GM12878 (cell line): ENCODE results near the gene ZNF736. TPM values are rescaled to one million over a fixed set of nuclear protein-coding genes. Genes with fewer than 3 reads are reported as not detected.

ENCODE experiments used
- ATAC-seq: fragments of 200-7000 bp; cut with Tn5 transposase; 3 replicates; pipeline ENCODE4 v1.9.1; 2020; ENCODE audit warnings: mild to moderate bottlenecking, moderate library complexity
- BruUV-seq: library from RNA; stranded (reverse); fragments of 400-500 nt; replicated peaks from 2 replicates; lab custom pipeline; 2021; lab: Mats Ljungman, UMichigan
- CTCF ChIA-PET: fragments of 300-600 bp; sonication (Branson Sonifier 250); formaldehyde crosslinking; extraction: SDS; loops from one replicate; lab custom pipeline; 2021; ENCODE audit warnings: inconsistent platforms; lab: Yijun Ruan, JAX
- POLR2A ChIA-PET: fragments of 350-600 bp; formaldehyde crosslinking; extraction: SDS; loops from one replicate; lab custom pipeline; 2021; ENCODE audit warnings: inconsistent platforms; lab: Charles Lee
- RAD21 ChIA-PET: fragments of 300-600 bp; sonication (Branson Sonifier 250); formaldehyde crosslinking; loops from one replicate; lab custom pipeline; 2023; ENCODE audit warnings: antibody characterized with exemption; ENCODE audit not compliant: unreplicated experiment; lab: Charles Lee
- SMC1A ChIA-PET: fragments of 300-600 bp; sonication (Branson Sonifier 250); formaldehyde crosslinking; loops from one replicate; lab custom pipeline; 2023; ENCODE audit not compliant: unreplicated experiment, uncharacterized antibody; lab: Charles Lee
- DNase-seq: peaks from one replicate; pipeline ENCODE4 v3.0.0-alpha.2; 2011; ENCODE audit warnings: low read depth, low spot score
- FAIRE-seq: peaks from 3 replicates; lab custom pipeline; 2011; peaks lifted over from hg19 to GRCh38; lab: Jason Lieb, UNC
- H2AFZ ChIP-seq: 2 replicates; pipeline ENCODE4 v1.6.0; 2011; ENCODE audit warnings: low read depth, low read length, control low read depth; ENCODE audit not compliant: control insufficient read depth
- H3K27ac ChIP-seq: 2 replicates; pipeline ENCODE4 v1.5.1; 2011; ENCODE audit warnings: control low read depth; ENCODE audit not compliant: control insufficient read depth, insufficient read depth
- H3K27me3 ChIP-seq, 2 experiments: replicated peaks in 1 of 2; 2 replicates each; pipeline versions ENCODE4 v1.6.0 to v1.6.1; 2011; ENCODE audit warnings: low read length in 1 of 2; ENCODE audit not compliant: control insufficient read depth in 2 of 2, insufficient read depth in 2 of 2
- H3K36me3 ChIP-seq, 2 experiments: 2 replicates each; pipeline ENCODE4 v1.5.1; 2011; ENCODE audit warnings: low read length in 1 of 2; ENCODE audit not compliant: control insufficient read depth in 2 of 2, insufficient read depth in 2 of 2
- H3K4me1 ChIP-seq: 2 replicates; pipeline ENCODE4 v1.6.1; 2011; ENCODE audit warnings: mild to moderate bottlenecking, low read length, moderate library complexity, mixed read lengths; ENCODE audit not compliant: control insufficient read depth, insufficient read depth
- H3K4me2 ChIP-seq: 2 replicates; pipeline ENCODE4 v1.6.0; 2011; ENCODE audit warnings: control low read depth; ENCODE audit not compliant: control insufficient read depth, insufficient read depth
- H3K4me3 ChIP-seq: fragments of 200-600 bp; sonication (generic); 2 replicates; pipeline ENCODE4 v1.5.1; 2016
- H3K79me2 ChIP-seq: 2 replicates; pipeline ENCODE4 v1.6.0; 2011; ENCODE audit warnings: low read length; ENCODE audit not compliant: control insufficient read depth, insufficient read depth
- H3K9ac ChIP-seq: 2 replicates; pipeline ENCODE4 v1.8.0; 2011; ENCODE audit warnings: low read length, control low read depth, mixed read lengths; ENCODE audit not compliant: control insufficient read depth, insufficient read depth
- H3K9me3 ChIP-seq: replicated peaks from 3 replicates; pipeline ENCODE4 v1.5.1; 2011; ENCODE audit warnings: mild to moderate bottlenecking, low read length; ENCODE audit not compliant: control insufficient read depth, insufficient read depth
- H4K20me1 ChIP-seq: 2 replicates; pipeline ENCODE4 v1.6.0; 2011; ENCODE audit not compliant: control insufficient read depth, insufficient read depth
- CHD2 ChIP-seq: IDR thresholded peaks from 2 replicates; pipeline ENCODE4 v1.6.1; 2011; ENCODE audit warnings: low read depth, low read length, improper control_type of control experiment, borderline replicate concordance
- GABPA ChIP-seq: IDR thresholded peaks from 2 replicates; pipeline ENCODE4 v1.6.1; 2014; ENCODE audit warnings: antibody characterized with exemption, low read depth, mild to moderate bottlenecking, inconsistent platforms
- IKZF1 ChIP-seq: fragments of 450-650 bp; conservative IDR thresholded peaks from 2 replicates; pipeline ENCODE4 v1.6.1; 2017; ENCODE audit warnings: antibody characterized with exemption, mild to moderate bottlenecking
- KLF5 ChIP-seq: fragments of 450-650 bp; IDR thresholded peaks from 2 replicates; pipeline ENCODE4 v1.6.1; 2014; ENCODE audit warnings: mild to moderate bottlenecking; ENCODE audit not compliant: partially characterized antibody
- SREBF2 ChIP-seq: IDR thresholded peaks from 2 replicates; pipeline ENCODE4 v1.6.1; 2012; ENCODE audit warnings: mild to moderate bottlenecking, low read length
- SRF ChIP-seq, 2 experiments: IDR thresholded peaks; 2 replicates each; pipeline ENCODE4 v1.6.1; 2011; ENCODE audit warnings: low read depth in 2 of 2, low read length in 2 of 2, mild to moderate bottlenecking in 1 of 2, moderate library complexity in 1 of 2
- SUZ12 ChIP-seq: fragments of 200-600 bp; sonication (generic); IDR thresholded peaks from one replicate; pipeline ENCODE4 v1.6.1; 2018; ENCODE audit warnings: antibody characterized with exemption, mild to moderate bottlenecking; ENCODE audit not compliant: unreplicated experiment
- ZNF217 ChIP-seq: fragments of 450-650 bp; IDR thresholded peaks from 2 replicates; pipeline ENCODE4 v1.6.1; 2017; ENCODE audit warnings: antibody characterized with exemption, mild to moderate bottlenecking
- WGBS: methylation state at CpG from one replicate; pipeline ENCODE4 v1.1.6; 2016; ENCODE audit warnings: low lambda C conversion rate; ENCODE audit not compliant: insufficient replicate concordance, insufficient coverage; ENCODE audit errors: missing lambda C conversion rate; 5-methylcytosine and 5-hydroxymethylcytosine counted together
- in situ Hi-C: fragments of 300-500 bp; cut with MboI; formaldehyde crosslinking; loops from 9 replicates; pipeline ENCODE4 v1.14.3; 2018; ENCODE audit warnings: mixed read lengths
- intact Hi-C: fragments of 100-400 bp; cut with micrococcal nuclease; formaldehyde crosslinking; loops from one replicate; pipeline ENCODE4 v1.14.2; 2022; ENCODE audit not compliant: unreplicated experiment
- polyA plus RNA-seq, 11 experiments: library from polyadenylated mRNA; depleted of rRNA in 4 of 11; unstranded in 6 of 11; stranded (reverse) in 5 of 11; fragments of >200 nt; fragmentation: Nextera tagmentation in 4 of 11; fragmentation: Illumina TruSeq in 1 of 11; extraction: Ambion mirVana in 4 of 11; extraction: Trizol in 1 of 11; gene quantifications; 1 replicate in 1 of 11; 2 replicates in 10 of 11; pipeline versions ENCODE4 v1.2.1 to v1.2.3, GENCODE V29; 2011 to 2016; ENCODE audit warnings: inconsistent platforms in 2 of 11, missing spikeins in 2 of 11, low read depth in 1 of 11
- total RNA-seq, 4 experiments: library from RNA; depleted of rRNA in 3 of 4; stranded (reverse); fragments of >200 nt in 3 of 4; fragmentation: Illumina TruSeq in 1 of 4; extraction: Trizol in 1 of 4; gene quantifications; 2 replicates each; pipeline versions ENCODE4 v1.2.1 to v1.2.3, GENCODE V29; 2013 to 2021
- TF ChIP-seq, protein P1 (sequence below): IDR thresholded peaks from 2 replicates; pipeline ENCODE4 v1.6.1; 2011; ENCODE audit warnings: mild to moderate bottlenecking, low read depth, low read length, moderate library complexity; ENCODE audit not compliant: insufficient replicate concordance

Gene ZNF736
- total and polyA plus RNA-seq, 10 of the 15 experiments (the other 5 are each of a cell fraction or from before 2014, with no cell fraction given) = 1.9 to 22.5 (median 9.2) TPM

DNA sequence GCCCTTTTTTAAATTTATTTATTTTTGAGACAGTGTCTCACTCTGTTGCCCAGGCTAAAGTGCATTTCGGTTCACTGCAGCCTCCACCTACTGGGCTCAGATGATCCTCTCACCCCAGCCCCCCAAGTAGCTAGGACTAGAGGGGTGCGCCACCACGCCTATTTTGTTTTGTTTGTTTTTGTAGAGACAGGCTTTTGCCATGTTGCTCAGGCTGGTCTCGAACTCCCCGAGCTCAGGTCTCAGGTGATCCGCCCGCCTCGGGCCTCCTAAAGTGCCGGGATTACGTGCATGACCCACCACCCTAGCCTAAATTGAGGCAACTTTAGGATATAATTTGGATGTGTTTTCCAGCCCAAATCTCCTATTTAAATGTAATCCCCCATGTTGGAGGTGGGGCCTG, 805 bp downstream of the ZNF736 start:
- 50% methylated on average over 10 of the region's 10 CpGs for WGBS
- in situ Hi-C loops = loop anchor here (10.0 kb wide), 2 partner anchors 590 to 1060 kb away; partner anchors contain the start of genes ZNF273 and ZNF92
- Histone ChIP-seq H3K9me3 (peaks cover 4% of the 10 kb centered on the region), H3K4me1 (no peaks in the 10 kb centered on the region), H3K79me2 (peaks cover 35% of the 10 kb centered on the region), H3K4me3 (peak overlapping the region; percentile 96), H2AFZ (no peak overlapping the region), H3K27ac (peak overlapping the region; percentile 96), H3K36me3 (peaks cover 0 to 3% of the 10 kb centered on the region in 2 experiments; a peak in 1 of 4 replicates), H3K4me2 (peak overlapping the region; percentile 61), H3K27me3 (no peaks in the 10 kb centered on the region), H4K20me1 (no peaks in the 10 kb centered on the region), H3K9ac (peak overlapping the region; percentile 89)
- RAD21 ChIA-PET = interaction anchor here (1.2 to 1.5 kb wide), 2 partner anchors 22 to 351 kb away, joined by 3 read pairs; partner anchors contain the start of gene ZNF107
- CTCF ChIA-PET = interaction anchor here (0.8 to 1.5 kb wide), 3 partner anchors 9 to 249 kb away, joined by 3 to 4 read pairs (median 3); partner anchors contain the start of gene ZNF680
- FAIRE-seq (no peak), DNase-seq (no peak), ATAC-seq (peak; percentile 18)
- POLR2A ChIA-PET = interaction anchor here (0.6 to 1.7 kb wide), 3 partner anchors 479 to 692 kb away, joined by 3 to 4 read pairs (median 3); partner anchors contain the start of genes ERV3-1 and ZNF138
- TF ChIP-seq, protein P1, sequence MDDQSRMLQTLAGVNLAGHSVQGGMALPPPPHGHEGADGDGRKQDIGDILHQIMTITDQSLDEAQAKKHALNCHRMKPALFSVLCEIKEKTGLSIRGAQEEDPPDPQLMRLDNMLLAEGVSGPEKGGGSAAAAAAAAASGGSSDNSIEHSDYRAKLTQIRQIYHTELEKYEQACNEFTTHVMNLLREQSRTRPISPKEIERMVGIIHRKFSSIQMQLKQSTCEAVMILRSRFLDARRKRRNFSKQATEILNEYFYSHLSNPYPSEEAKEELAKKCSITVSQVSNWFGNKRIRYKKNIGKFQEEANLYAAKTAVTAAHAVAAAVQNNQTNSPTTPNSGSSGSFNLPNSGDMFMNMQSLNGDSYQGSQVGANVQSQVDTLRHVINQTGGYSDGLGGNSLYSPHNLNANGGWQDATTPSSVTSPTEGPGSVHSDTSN = no peak
- TF ChIP-seq SUZ12 (no peak), CHD2 (no peak), SRF (IDR thresholded peaks at IDR 0.05; ENCODE audit: low read depth in 2 of 2, low read length in 2 of 2) (no peak), ZNF217 (0 out of 2 replicates have a peak, but pooled peaks have one; percentile 26), KLF5 (no peak), IKZF1 (no peak), SREBF2 (no peak), GABPA (no peak)
- SMC1A ChIA-PET = interaction anchor here (0.5 to 1.4 kb wide), 3 partner anchors 10 to 459 kb away, joined by 3 to 4 read pairs (median 3); no protein-coding TSS in a partner anchor
- intact Hi-C loops = loop anchor here (5.0 to 10.0 kb wide), 2 partner anchors 588 to 1070 kb away; partner anchors contain the start of gene ZNF273
- no TSS peak for BruUV-seq
